Frontal cortex (tissue), 4 donors: ENCODE measurements around the gene PCDH17. TPM values are rescaled to one million over a fixed set of nuclear protein-coding genes. Genes with fewer than 3 reads are reported as not detected.
A peak's percentile ranks its signal among the peaks of the same experiment; 100 is the strongest.

ENCODE experiments used
- DNase-seq, 2 donors: peaks; one replicate each; pipeline ENCODE4 v3.0.0; 2012; ENCODE audit warnings: low spot score in 2 of 2
- FAIRE-seq: peaks from 2 replicates; lab custom pipeline; 2012; peaks lifted over from hg19 to GRCh38; lab: Jason Lieb, UNC
- total RNA-seq: library from RNA; depleted of rRNA; stranded (reverse); fragments of >200 nt; gene quantifications from one replicate; pipeline ENCODE4 v1.2.3, GENCODE V29; 2014
- donor health status: control.
- donor health status: control.
- donor health status: control.

The PCDH17 gene
- total RNA-seq, 1 donor from 2014 or later, result 94.2 TPM

DNA sequence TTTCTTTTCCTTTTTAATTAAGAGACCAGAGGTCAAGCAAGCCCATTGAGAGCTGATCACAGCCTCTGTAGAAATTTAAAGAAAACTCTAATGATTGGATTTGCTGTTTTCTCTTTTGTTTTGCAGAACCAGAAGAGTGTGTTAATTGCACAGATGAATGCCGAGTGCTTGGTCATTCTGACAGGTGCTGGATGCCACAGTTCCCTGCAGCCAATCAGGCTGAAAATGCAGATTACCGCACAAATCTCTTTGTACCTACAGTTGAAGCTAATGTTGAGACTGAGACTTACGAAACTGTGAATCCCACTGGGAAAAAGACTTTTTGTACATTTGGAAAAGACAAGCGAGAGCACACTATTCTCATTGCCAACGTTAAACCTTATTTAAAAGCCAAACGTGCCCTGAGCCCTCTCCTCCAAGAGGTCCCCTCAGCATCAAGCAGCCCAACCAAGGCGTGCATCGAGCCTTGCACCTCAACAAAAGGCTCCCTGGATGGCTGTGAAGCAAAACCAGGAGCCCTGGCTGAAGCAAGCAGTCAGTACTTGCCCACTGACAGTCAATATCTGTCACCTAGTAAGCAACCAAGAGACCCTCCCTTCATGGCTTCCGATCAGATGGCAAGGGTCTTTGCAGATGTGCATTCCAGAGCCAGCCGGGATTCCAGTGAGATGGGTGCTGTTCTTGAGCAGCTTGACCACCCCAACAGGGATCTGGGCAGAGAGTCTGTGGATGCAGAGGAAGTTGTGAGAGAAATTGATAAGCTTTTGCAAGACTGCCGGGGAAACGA lies 93.1 kb downstream of the PCDH17 start:
- DNase-seq (no peak), FAIRE-seq (no peak)

DNA sequence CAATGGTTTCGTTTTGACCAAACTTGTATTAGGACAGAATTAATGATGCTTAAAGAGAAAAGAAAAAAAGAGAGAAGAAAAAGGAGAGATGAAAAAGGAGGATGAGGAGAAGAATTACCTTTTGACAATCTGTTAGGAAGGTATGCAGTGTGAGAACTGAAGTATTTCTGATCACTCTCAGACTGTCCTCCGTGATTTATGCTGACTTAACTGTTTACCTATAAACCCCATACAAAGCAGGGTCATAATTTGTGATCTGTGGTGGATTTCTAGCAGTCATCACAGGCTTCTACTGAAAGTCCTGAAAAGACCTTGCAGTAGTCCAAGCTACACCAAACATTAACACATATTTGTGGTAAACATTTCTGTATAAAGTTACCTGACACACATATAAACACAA lies 93.9 kb downstream of the PCDH17 start:
- DNase-seq (no peak), FAIRE-seq (no peak)

DNA sequence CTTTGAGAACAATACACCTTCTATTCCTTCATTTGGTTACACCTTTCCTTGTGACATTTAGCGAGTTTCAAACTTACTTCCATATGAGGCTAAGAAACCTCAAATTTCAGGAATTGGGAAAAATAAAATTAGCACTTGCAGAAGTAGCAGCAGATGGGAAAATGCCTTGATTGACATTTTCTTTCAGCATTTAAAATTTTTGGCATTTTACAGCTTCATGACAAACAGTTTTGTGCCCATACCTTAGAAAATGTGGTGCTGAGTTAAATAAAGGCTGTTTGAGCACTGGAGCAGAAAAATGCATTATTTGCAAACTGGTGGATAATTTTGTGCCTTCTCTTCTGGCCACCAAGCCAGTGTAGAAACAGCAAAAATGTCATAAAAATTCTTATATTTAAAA lies 95.4 kb downstream of the PCDH17 start:
- FAIRE-seq, result no peak
- no peak for DNase-seq

DNA sequence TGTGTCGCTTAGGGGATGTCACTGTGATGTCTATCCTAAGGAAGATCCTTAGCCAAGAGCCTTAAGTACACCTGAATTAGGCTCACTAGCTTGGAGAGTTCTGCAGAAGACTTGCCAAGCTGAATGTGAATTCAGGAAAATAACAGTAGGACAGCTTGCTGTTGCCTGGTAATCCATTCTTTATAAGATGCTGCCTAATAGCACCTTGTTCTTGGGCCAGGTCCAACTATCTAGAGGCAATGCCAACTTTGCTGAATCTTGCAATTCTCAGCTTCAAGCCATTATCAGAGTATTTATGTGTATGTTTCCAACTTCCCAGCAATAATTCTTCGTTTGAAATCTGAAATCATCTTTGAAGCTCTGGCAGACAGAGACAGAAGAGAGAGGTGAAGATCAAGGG lies 102.8 kb downstream of the PCDH17 start:
- FAIRE-seq (no peak), DNase-seq (no peak)

DNA sequence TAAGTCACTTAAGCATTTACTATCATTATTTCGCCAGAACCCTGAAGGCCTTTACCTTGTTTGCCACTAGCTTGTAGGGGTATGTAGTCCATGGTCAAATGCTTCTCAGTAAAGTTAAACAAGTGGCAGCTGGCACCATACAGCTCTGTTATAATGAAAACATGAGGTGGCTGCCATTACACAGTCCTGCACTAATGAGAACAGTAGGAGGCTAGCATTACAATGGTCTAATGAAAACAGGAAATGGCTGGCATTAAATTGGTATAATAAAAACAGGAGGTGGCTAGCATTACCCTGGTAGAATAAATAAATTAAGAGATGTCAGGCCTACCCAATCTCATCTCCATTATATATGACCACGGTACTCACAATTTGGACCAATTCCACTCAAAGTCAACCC lies 107.5 kb downstream of the PCDH17 start:
- FAIRE-seq, result no peak

DNA sequence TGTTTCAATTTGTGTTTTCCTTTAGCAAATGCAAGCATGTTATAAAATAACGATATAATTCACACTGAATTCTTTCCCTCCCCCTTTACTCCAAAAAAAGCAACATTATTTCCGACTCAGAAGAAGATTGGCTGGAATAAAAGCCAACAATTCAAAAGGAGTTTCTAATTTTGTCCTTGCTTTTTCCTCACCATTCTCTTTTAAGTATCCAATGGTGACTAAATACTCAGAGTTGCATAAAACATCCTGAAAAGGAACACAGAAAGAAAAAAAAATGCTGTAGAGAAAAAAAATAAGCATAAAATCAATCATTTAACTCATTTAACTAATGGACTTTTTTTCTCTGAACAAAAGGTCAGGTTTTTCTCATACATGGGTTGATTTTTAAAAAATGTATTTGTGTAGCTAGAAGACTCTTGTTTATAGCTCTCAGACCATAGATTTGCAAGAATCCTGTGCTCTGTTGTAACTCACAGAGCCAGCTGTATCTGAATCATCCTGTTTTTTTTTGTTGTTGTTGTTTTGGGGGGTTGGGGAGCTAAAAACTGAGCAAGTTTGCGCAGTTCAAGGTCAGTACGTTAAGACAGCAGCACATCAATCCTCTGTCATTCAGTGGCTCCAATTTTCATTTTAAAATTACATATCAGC lies 108.1 kb downstream of the PCDH17 start:
- no peak for DNase-seq
- FAIRE-seq, result no peak

More for the DNA sequence above, 107.5 kb downstream of the PCDH17 start:
- DNase-seq, result no peak

DNA sequence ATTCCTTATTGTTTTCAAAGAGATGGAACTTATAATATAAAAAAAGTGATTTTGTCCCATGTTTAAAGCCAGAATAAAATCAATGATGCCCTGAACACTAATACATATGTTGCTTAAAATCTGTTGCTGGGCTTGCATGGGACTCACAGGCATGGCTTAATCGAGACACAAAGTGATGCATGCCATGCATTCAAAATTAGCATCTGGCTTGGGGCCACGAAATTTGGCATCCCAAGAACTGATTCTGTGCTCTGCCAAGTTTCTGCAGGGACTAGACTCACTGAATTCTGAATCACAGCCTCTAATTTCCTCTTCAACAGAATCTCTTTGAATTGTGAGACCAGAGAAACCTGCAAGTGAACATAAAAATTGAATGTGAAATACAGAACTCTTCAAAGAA lies 109.2 kb downstream of the PCDH17 start:
- peak; percentile 2 to 6 for DNase-seq

DNA sequence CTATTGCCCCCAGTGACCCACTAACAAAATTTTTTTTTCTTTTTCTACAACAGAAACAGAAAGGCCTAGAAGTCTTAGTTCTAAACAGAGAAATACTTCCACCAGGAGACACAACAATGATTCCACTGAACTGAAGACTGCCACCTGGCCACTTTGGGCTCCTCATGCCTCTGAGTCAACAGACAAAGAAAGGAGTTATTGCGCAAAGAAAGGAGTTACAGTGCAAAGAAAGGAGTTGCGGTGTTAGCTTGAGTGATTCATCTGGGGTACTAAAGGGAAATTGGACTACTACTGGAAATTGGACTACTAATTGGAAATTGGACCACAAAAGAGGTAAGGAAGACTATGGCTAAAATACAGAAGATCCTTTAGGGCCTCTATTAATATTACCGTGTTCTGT lies 116.6 kb downstream of the PCDH17 start:
- DNase-seq, result no peak

More for the DNA sequence above, 109.2 kb downstream of the PCDH17 start:
- no peak for FAIRE-seq

DNA sequence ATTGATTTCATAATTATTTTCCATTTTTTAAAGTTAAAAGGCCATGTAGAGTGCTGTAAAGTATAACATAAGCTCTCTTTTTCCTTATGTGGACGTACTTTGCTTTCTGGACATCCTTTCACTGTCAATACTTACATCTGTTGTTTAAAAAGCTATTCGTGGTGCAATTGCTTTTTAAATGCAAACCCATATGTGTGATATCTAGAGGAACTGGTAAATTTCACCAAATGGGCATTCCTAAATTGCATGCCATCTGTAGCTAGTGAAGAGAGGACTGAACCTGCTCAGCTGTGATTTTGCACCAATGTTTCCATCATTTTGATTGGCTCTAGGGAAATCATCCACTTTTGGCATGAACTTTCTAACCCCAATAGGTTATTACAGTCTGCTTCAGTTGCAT lies 129.4 kb downstream of the PCDH17 start:
- FAIRE-seq, result no peak
- DNase-seq, result no peak

More for the DNA sequence above, 116.6 kb downstream of the PCDH17 start:
- no peak for FAIRE-seq

DNA sequence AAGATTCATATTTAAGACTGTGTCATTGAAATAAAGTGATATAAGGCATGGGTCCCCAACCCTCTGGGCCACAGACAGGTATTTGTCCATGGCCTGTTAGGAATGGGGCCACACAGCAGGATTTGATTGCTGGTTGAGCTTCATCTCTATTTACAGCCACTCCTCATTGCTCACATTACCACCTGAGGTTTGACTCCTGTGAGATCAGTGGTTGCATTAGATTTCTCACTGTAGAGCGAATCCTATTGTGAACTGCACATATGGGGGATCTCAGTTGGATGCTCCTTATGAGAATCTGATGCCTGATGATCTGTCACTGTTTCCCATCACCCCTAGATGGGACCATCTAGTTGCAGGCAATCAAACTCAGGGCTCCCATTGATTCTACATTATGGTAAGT lies 132.1 kb downstream of the PCDH17 start:
- no peak for DNase-seq
- FAIRE-seq, result no peak
